WTC11 (cell line): ENCODE results near the gene LAMC1. TPM values are rescaled to one million over a fixed set of nuclear protein-coding genes. Genes with fewer than 3 reads are reported as not detected.

ENCODE experiments used
- ATAC-seq: fragments of 200-7000 bp; cut with Tn5 transposase; 2 replicates; pipeline ENCODE4 v1.10.0; 2021; ENCODE audit warnings: mild to moderate bottlenecking, moderate library complexity
- CTCF ChIA-PET: fragments of 300-600 bp; sonication (Branson Sonifier 250); formaldehyde crosslinking; loops from one replicate; lab custom pipeline; 2021; ENCODE audit warnings: antibody characterized with exemption; lab: Charles Lee
- POLR2A ChIA-PET: fragments of 350-600 bp; sonication (Branson Sonifier 250); formaldehyde crosslinking; loops from one replicate; lab custom pipeline; 2021; ENCODE audit warnings: antibody characterized with exemption; lab: Charles Lee
- DNase-seq: peaks from one replicate; pipeline ENCODE4 v3.0.0; 2021; ENCODE audit warnings: low spot score
- H3K27ac Mint-ChIP-seq: 2 replicates; pipeline ENCODE4 v1.8.0; 2021; ENCODE audit warnings: mixed read lengths
- H3K27me3 Mint-ChIP-seq: 2 replicates; pipeline ENCODE4 v1.8.0; 2021; ENCODE audit warnings: low read depth, mild to moderate bottlenecking, moderate library complexity, mixed read lengths
- H3K36me3 Mint-ChIP-seq: 2 replicates; pipeline ENCODE4 v1.8.0; 2021; ENCODE audit warnings: mixed read lengths
- H3K4me1 Mint-ChIP-seq: 2 replicates; pipeline ENCODE4 v1.8.0; 2022; ENCODE audit warnings: mixed read lengths
- H3K4me3 Mint-ChIP-seq: 2 replicates; pipeline ENCODE4 v1.8.0; 2021; ENCODE audit warnings: mild to moderate bottlenecking, moderate library complexity, mixed read lengths
- H3K9me3 Mint-ChIP-seq: 2 replicates; pipeline ENCODE4 v1.8.0; 2021; ENCODE audit warnings: mixed read lengths
- CREB1 ChIP-seq: sonication (generic); formaldehyde crosslinking; IDR thresholded peaks from 2 replicates; pipeline ENCODE4 v1.8.0; 2023; ENCODE audit warnings: mild to moderate bottlenecking, missing genetic modification reagents
- CREM ChIP-seq: sonication (generic); formaldehyde crosslinking; IDR thresholded peaks from 2 replicates; pipeline ENCODE4 v1.8.1; 2022; ENCODE audit warnings: mild to moderate bottlenecking, missing genetic modification reagents, moderate library complexity
- E2F4 ChIP-seq: sonication (generic); formaldehyde crosslinking; IDR thresholded peaks from 2 replicates; pipeline ENCODE4 v1.8.1; 2022; ENCODE audit warnings: low read depth, mild to moderate bottlenecking, moderate library complexity, missing genetic modification reagents, borderline replicate concordance
- ELF4 ChIP-seq: sonication (generic); formaldehyde crosslinking; IDR thresholded peaks from 2 replicates; pipeline ENCODE4 v1.8.1; 2022; ENCODE audit warnings: low read depth, mild to moderate bottlenecking, moderate library complexity, missing genetic modification reagents
- FOXK1 ChIP-seq: sonication (generic); formaldehyde crosslinking; IDR thresholded peaks from 2 replicates; pipeline ENCODE4 v1.8.0; 2022; ENCODE audit warnings: mild to moderate bottlenecking, moderate library complexity, missing genetic modification reagents
- GTF2I ChIP-seq: fragments of 250-450 bp; sonication (Bioruptor Pico); conservative IDR thresholded peaks from 2 replicates; pipeline ENCODE4 v1.4.0; 2021; ENCODE audit warnings: mild to moderate bottlenecking
- JAZF1 ChIP-seq: fragments of 250-450 bp; sonication (Bioruptor Pico); IDR thresholded peaks from 2 replicates; pipeline ENCODE4 v1.9.0; 2021; ENCODE audit warnings: moderate library complexity, mild to moderate bottlenecking, inconsistent platforms
- JUN ChIP-seq: sonication (generic); formaldehyde crosslinking; IDR thresholded peaks from 2 replicates; pipeline ENCODE4 v1.8.0; 2023; ENCODE audit warnings: mild to moderate bottlenecking, missing genetic modification reagents
- NFYB ChIP-seq: sonication (generic); formaldehyde crosslinking; conservative IDR thresholded peaks from 2 replicates; pipeline ENCODE4 v1.8.0; 2022; ENCODE audit warnings: low read depth, missing genetic modification reagents
- NR1H2 ChIP-seq: sonication (generic); formaldehyde crosslinking; IDR thresholded peaks from 2 replicates; pipeline ENCODE4 v1.9.0; 2021; ENCODE audit warnings: mild to moderate bottlenecking, moderate library complexity, missing genetic modification reagents
- PREB ChIP-seq: sonication (generic); formaldehyde crosslinking; IDR thresholded peaks from 2 replicates; pipeline ENCODE4 v1.8.1; 2022; ENCODE audit warnings: mild to moderate bottlenecking, missing genetic modification reagents, moderate library complexity, borderline replicate concordance
- PRRX2 ChIP-seq: fragments of 250-450 bp; sonication (Bioruptor Pico); IDR thresholded peaks from 2 replicates; pipeline ENCODE4 v1.8.0; 2021; ENCODE audit warnings: mild to moderate bottlenecking
- SMAD4 ChIP-seq: sonication (generic); formaldehyde crosslinking; IDR thresholded peaks from 2 replicates; pipeline ENCODE4 v1.8.0; 2022; ENCODE audit warnings: mild to moderate bottlenecking, missing genetic modification reagents
- TCF7 ChIP-seq: sonication (generic); formaldehyde crosslinking; IDR thresholded peaks from 2 replicates; pipeline ENCODE4 v1.8.0; 2022; ENCODE audit warnings: mild to moderate bottlenecking, low read depth, missing genetic modification reagents, moderate library complexity
- TEAD1 ChIP-seq: sonication (generic); formaldehyde crosslinking; IDR thresholded peaks from 2 replicates; pipeline ENCODE4 v1.8.0; 2022; ENCODE audit warnings: mild to moderate bottlenecking, missing genetic modification reagents
- TEAD4 ChIP-seq: sonication (generic); formaldehyde crosslinking; IDR thresholded peaks from 2 replicates; pipeline ENCODE4 v1.8.0; 2022; ENCODE audit warnings: mild to moderate bottlenecking, missing genetic modification reagents
- USF2 ChIP-seq: sonication (generic); formaldehyde crosslinking; IDR thresholded peaks from 2 replicates; pipeline ENCODE4 v1.8.1; 2023; ENCODE audit warnings: mild to moderate bottlenecking, missing genetic modification reagents, moderate library complexity
- ZNF281 ChIP-seq: sonication (generic); formaldehyde crosslinking; IDR thresholded peaks from 2 replicates; pipeline ENCODE4 v1.8.0; 2023; ENCODE audit warnings: mild to moderate bottlenecking, missing genetic modification reagents
- ZNF317 ChIP-seq: sonication (generic); formaldehyde crosslinking; IDR thresholded peaks from 2 replicates; pipeline ENCODE4 v1.8.1; 2023; ENCODE audit warnings: low read depth, mild to moderate bottlenecking, moderate library complexity, missing genetic modification reagents, borderline replicate concordance
- ZNF396 ChIP-seq: fragments of 250-450 bp; sonication (Bioruptor Pico); IDR thresholded peaks from 2 replicates; pipeline ENCODE4 v1.8.0; 2021; ENCODE audit warnings: mild to moderate bottlenecking, moderate library complexity, borderline replicate concordance
- ZNF416 ChIP-seq: fragments of 250-450 bp; sonication (Bioruptor Pico); IDR thresholded peaks from 2 replicates; pipeline ENCODE4 v1.9.0; 2021; ENCODE audit warnings: mild to moderate bottlenecking, inconsistent platforms
- ZNF423 ChIP-seq: fragments of 250-450 bp; sonication (Bioruptor Pico); IDR thresholded peaks from 2 replicates; pipeline ENCODE4 v2.1.2; 2022; ENCODE audit warnings: mild to moderate bottlenecking, moderate library complexity
- ZNF532 ChIP-seq: fragments of 250-450 bp; sonication (Bioruptor Pico); IDR thresholded peaks from 2 replicates; pipeline ENCODE4 v1.9.0; 2021; ENCODE audit warnings: mild to moderate bottlenecking, borderline replicate concordance
- total RNA-seq: library from RNA; stranded (reverse); gene quantifications from 3 replicates; pipeline ENCODE4 v1.2.3, GENCODE V29; 2021

LAMC1 gene
- total RNA-seq, 1 experiment from 2014 or later, result 162 TPM

- Mint-ChIP-seq H3K27ac (no peak overlapping the region), H3K4me3 (no peak overlapping the region), H3K9me3 (no peaks in the 10 kb centered on the region), H3K4me1 (no peaks in the 10 kb centered on the region), H3K27me3 (no peaks in the 10 kb centered on the region), H3K36me3 (peaks cover 41% of the 10 kb centered on the region)
- no peak for ATAC-seq
- TF ChIP-seq ZNF281 (CRISPR knock-in tag) (no peak), USF2 (no peak), CREB1 (CRISPR knock-in tag) (no peak), JAZF1 (no peak), SMAD4 (no peak), ZNF416 (CRISPR knock-in tag) (no peak), TEAD4 (no peak), JUN (CRISPR knock-in tag) (no peak), FOXK1 (CRISPR knock-in tag) (no peak), ZNF396 (no peak), PREB (CRISPR knock-in tag) (no peak), TCF7 (CRISPR knock-in tag) (no peak), ZNF532 (CRISPR knock-in tag) (no peak), TEAD1 (CRISPR knock-in tag) (no peak), NR1H2 (CRISPR knock-in tag) (no peak), GTF2I (no peak)
- CTCF ChIA-PET, result interaction anchor here (1.2 kb wide), 1 partner anchor 87 kb away, joined by 4 read pairs; no protein-coding TSS in a partner anchor
- POLR2A ChIA-PET, result no interaction called here
- DNase-seq, result no peak
These were observed 117.4 kb downstream of the LAMC1 start for GRCh38 chr1:183140633-183141032.

GRCh38 chr1:183142171-183142570, 119.0 kb downstream of the LAMC1 start:
- no peaks in the 10 kb centered on the region for H3K9me3 Mint-ChIP-seq
- H3K4me1 Mint-ChIP-seq, result no peaks in the 10 kb centered on the region
- ATAC-seq (no peak), DNase-seq (no peak)
- ChIA-PET CTCF (interaction anchor here (1.2 kb wide), 1 partner anchor 86 kb away, joined by 4 read pairs; no protein-coding TSS in a partner anchor), POLR2A (no interaction called here)
- no peak overlapping the region for H3K27ac Mint-ChIP-seq
- H3K4me3 Mint-ChIP-seq, result no peak overlapping the region
- H3K36me3 Mint-ChIP-seq, result peaks cover 28% of the 10 kb centered on the region
- H3K27me3 Mint-ChIP-seq, result no peaks in the 10 kb centered on the region
- TF ChIP-seq ZNF317 (CRISPR knock-in tag), result no peak
- no peak for TF ChIP-seq NFYB (CRISPR knock-in tag)
- TF ChIP-seq ELF4 (CRISPR knock-in tag), result no peak
- TF ChIP-seq PRRX2, result no peak
- no peak for TF ChIP-seq ZNF423 (CRISPR knock-in tag)
- TF ChIP-seq E2F4 (CRISPR knock-in tag), result no peak
- no peak for TF ChIP-seq ZNF532 (CRISPR knock-in tag)
- TF ChIP-seq CREM, result no peak
